GM12864 (cell line): ENCODE results near the gene SLC13A5.

Experiments used
- DNase-seq: peaks from one replicate; pipeline ENCODE4 v3.0.0-alpha.2; 2011; ENCODE audit warnings: low read depth
- H3K4me3 ChIP-seq: 2 replicates; pipeline ENCODE4 v1.5.1; 2011; ENCODE audit warnings: mild to moderate bottlenecking, low read depth, low read length, control low read depth
- CTCF ChIP-seq: IDR thresholded peaks from 2 replicates; pipeline ENCODE4 v1.5.1; 2011; ENCODE audit warnings: low read depth, mild to moderate bottlenecking, moderate library complexity, low read length, control low read depth, inconsistent platforms; ENCODE audit errors: missing control alignments

The SLC13A5 gene

GRCh38 chr17:6713130-6713917 lies at the start of gene SLC13A5:
SLC13A5 (minus strand) TSS chr17:6713369; CDS start chr17:6713333, 36 bp downstream.
- peak; percentile 10 for TF ChIP-seq CTCF
- no peak within 1 kb of the TSS for H3K4me3 ChIP-seq
- no peak for DNase-seq

GRCh38 chr17:6761779-6762178 lies 48.6 kb upstream of the SLC13A5 start:
- no peak overlapping the region for H3K4me3 ChIP-seq
- DNase-seq = no peak
- no peak for TF ChIP-seq CTCF

GRCh38 chr17:6757747-6758146 lies 44.6 kb upstream of the SLC13A5 start:
- no peak for TF ChIP-seq CTCF
- H3K4me3 ChIP-seq = no peak overlapping the region
- no peak for DNase-seq

- no peak for TF ChIP-seq CTCF
- no peak for DNase-seq
- H3K4me3 ChIP-seq = peak overlapping the region; percentile 57
Observed at GRCh38 chr17:6756425-6757031, 43.4 kb upstream of the SLC13A5 start.

- H3K4me3 ChIP-seq = peak within 1 kb of the TSS; percentile 57
- DNase-seq = peak; percentile 47
- TF ChIP-seq CTCF = no peak
Observed at GRCh38 chr17:6755731-6756184, 42.6 kb upstream of the SLC13A5 start, which contains the start of gene XAF1. XAF1 (plus strand) TSS chr17:6756046; CDS start chr17:6756079, 33 bp downstream.

- TF ChIP-seq CTCF = no peak
- H3K4me3 ChIP-seq = peak overlapping the region; percentile 57
- no peak for DNase-seq
Observed at GRCh38 chr17:6755281-6755680, 42.1 kb upstream of the SLC13A5 start.

- H3K4me3 ChIP-seq = no peak overlapping the region
- DNase-seq = no peak
- no peak for TF ChIP-seq CTCF
Observed at GRCh38 chr17:6753546-6753945, 40.4 kb upstream of the SLC13A5 start.
